Measurements from ENCODE around the gene C10orf67.

Gene C10orf67

DNA sequence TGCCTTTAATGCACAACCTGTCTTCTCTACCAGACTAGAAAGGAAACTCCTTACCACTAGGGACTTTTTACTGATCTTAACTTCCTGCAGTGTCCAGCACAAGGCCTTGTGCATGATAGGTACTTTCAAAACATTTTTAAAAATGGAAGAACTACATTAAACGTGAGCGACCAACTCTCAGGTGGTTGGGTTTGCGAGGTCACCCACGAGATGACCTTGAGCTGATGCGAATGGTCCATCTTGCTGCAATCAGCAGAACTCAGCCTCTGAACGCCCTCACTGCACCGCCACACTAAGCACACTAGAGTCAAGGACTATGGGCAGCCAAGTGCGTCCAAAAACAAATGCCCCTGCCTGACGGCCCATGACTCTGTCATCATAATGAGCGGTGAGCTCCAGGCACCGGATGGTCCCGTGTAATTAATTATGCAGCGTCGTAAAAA is 187.3 kb downstream of the C10orf67 start:
- DNase-seq = no peak

- no peak for DNase-seq
Measured at GRCh38 chr10:23156447-23157150, 188.0 kb downstream of the C10orf67 start.

GRCh38 chr10:23155169-23155568 is 189.4 kb downstream of the C10orf67 start:
- DNase-seq = no peak
